Measurements from ENCODE around the gene EIF4A2. TPM values are rescaled to one million over a fixed set of nuclear protein-coding genes. Genes with fewer than 3 reads are reported as not detected.
"Not testable (repeated sequence)": the region's sequence is repeated elsewhere in the genome, so short reads cannot be mapped to it uniquely, and the experiment has no call there.

The EIF4A2 gene
- total RNA-seq, 1 donor from 2014 or later = 574 TPM

GRCh38 chr3:186818516-186818915 lies 35.1 kb downstream of the EIF4A2 start:
- no peak for ATAC-seq (ENCODE audit: low read depth)
- no peak for TF ChIP-seq CTCF (IDR thresholded peaks at IDR 0.05)
- H3K4me3 Mint-ChIP-seq = no peak overlapping the region
- no peaks in the 10 kb centered on the region for H3K27me3 Mint-ChIP-seq
- DNase-seq = no peak
- no peaks in the 10 kb centered on the region for H3K4me1 Mint-ChIP-seq
- intact Hi-C loops (cut with micrococcal nuclease) = no loop called here
- H3K27ac Mint-ChIP-seq = no peak overlapping the region
- no peaks in the 10 kb centered on the region for H3K36me3 Mint-ChIP-seq (ENCODE audit: low read depth)
- ChIA-PET CTCF (interaction anchor here (0.7 to 11.1 kb wide), 3 partner anchors 9 to 203 kb away, joined by 3 to 187 read pairs (median 4); partner anchors contain the start of gene AHSG), POLR2A (no interaction called here)
- H3K9me3 Mint-ChIP-seq = no peaks in the 10 kb centered on the region

GRCh38 chr3:186818956-186819355 lies 35.6 kb downstream of the EIF4A2 start:
- intact Hi-C loops (cut with micrococcal nuclease) = no loop called here
- Mint-ChIP-seq H3K4me1 (no peaks in the 10 kb centered on the region), H3K9me3 (no peaks in the 10 kb centered on the region), H3K27ac (no peak overlapping the region), H3K27me3 (no peaks in the 10 kb centered on the region), H3K4me3 (no peak overlapping the region), H3K36me3 (ENCODE audit: low read depth) (no peaks in the 10 kb centered on the region)
- POLR2A ChIA-PET = no interaction called here
- DNase-seq (no peak), ATAC-seq (ENCODE audit: low read depth) (no peak)
- TF ChIP-seq CTCF (IDR thresholded peaks at IDR 0.05) = no peak
- CTCF ChIA-PET = interaction anchor here (0.6 to 11.1 kb wide), 4 partner anchors 8 to 295 kb away, joined by 3 to 187 read pairs (median 4); partner anchors contain the start of gene AHSG

GRCh38 chr3:186821429-186822387 lies 38.3 kb downstream of the EIF4A2 start:
- peaks cover 16% of the 10 kb centered on the region for H3K27me3 Mint-ChIP-seq

GRCh38 chr3:186822388-186822759 lies 39.0 kb downstream of the EIF4A2 start:
- ATAC-seq (ENCODE audit: low read depth); POLR2A ChIA-PET; DNase-seq; H3K27ac Mint-ChIP-seq; H3K36me3 Mint-ChIP-seq (ENCODE audit: low read depth); H3K9me3 Mint-ChIP-seq; H3K4me3 Mint-ChIP-seq: not testable (repeated sequence)
- peaks cover 20% of the 10 kb centered on the region for H3K4me1 Mint-ChIP-seq
- intact Hi-C loops (cut with micrococcal nuclease) = loop anchor here (10.0 kb wide), 1 partner anchor 568 kb away; no protein-coding TSS in a partner anchor
- peaks cover 16% of the 10 kb centered on the region for H3K27me3 Mint-ChIP-seq
- CTCF ChIA-PET = interaction anchor here (1.1 to 11.1 kb wide), 6 partner anchors 37 to 841 kb away, joined by 3 to 187 read pairs (median 6); partner anchors contain the start of gene AHSG

More at GRCh38 chr3:186821429-186822387, 38.3 kb downstream of the EIF4A2 start:
- ChIA-PET CTCF (interaction anchor here (0.6 to 11.1 kb wide), 13 partner anchors 13 to 840 kb away, joined by 3 to 187 read pairs (median 4); partner anchors contain the start of gene AHSG), POLR2A (interaction anchor here (0.6 to 1.7 kb wide), 4 partner anchors 12 to 241 kb away, joined by 3 to 6 read pairs (median 4); partner anchors contain the start of gene EIF4A2)
- Mint-ChIP-seq H3K4me1 (peaks cover 20% of the 10 kb centered on the region), H3K27ac (no peak overlapping the region), H3K9me3 (no peaks in the 10 kb centered on the region), H3K36me3 (ENCODE audit: low read depth) (no peaks in the 10 kb centered on the region), H3K4me3 (no peak overlapping the region)
- no peak for ATAC-seq (ENCODE audit: low read depth)
- peak; percentile 57 for TF ChIP-seq CTCF (IDR thresholded peaks at IDR 0.05)
- intact Hi-C loops (cut with micrococcal nuclease) = loop anchor here (1.0 to 10.0 kb wide), 4 partner anchors 99 to 838 kb away; no protein-coding TSS in a partner anchor
- DNase-seq = no peak

- no peak for TF ChIP-seq CTCF (IDR thresholded peaks at IDR 0.05)
- DNase-seq (no peak), ATAC-seq (ENCODE audit: low read depth) (no peak)
- intact Hi-C loops (cut with micrococcal nuclease) = loop anchor here (10.0 kb wide), 1 partner anchor 569 kb away; no protein-coding TSS in a partner anchor
- Mint-ChIP-seq H3K4me3 (no peak overlapping the region), H3K4me1 (peaks cover 22% of the 10 kb centered on the region), H3K27ac (no peak overlapping the region), H3K27me3 (peaks cover 16% of the 10 kb centered on the region), H3K9me3 (no peaks in the 10 kb centered on the region), H3K36me3 (ENCODE audit: low read depth) (no peaks in the 10 kb centered on the region)
- CTCF ChIA-PET = interaction anchor here (11.1 kb wide), 1 partner anchor 207 kb away, joined by 187 read pairs; the partner anchor contains the start of gene AHSG
- POLR2A ChIA-PET = interaction anchor here (0.6 to 0.7 kb wide), 3 partner anchors 51 to 283 kb away, joined by 3 to 4 read pairs (median 3); no protein-coding TSS in a partner anchor
Measured at GRCh38 chr3:186823386-186823785, 40.0 kb downstream of the EIF4A2 start.
